ENCODE measurements around the gene SF3A1. TPM values are rescaled to one million over a fixed set of nuclear protein-coding genes. Genes with fewer than 3 reads are reported as not detected.

The SF3A1 gene
- total RNA-seq, 2 donors from 2014 or later: 151 to 194 TPM

GRCh38 chr22:30326255-30326705 lies 30.4 kb downstream of the SF3A1 start:
- TF ChIP-seq CTCF (IDR thresholded peaks at IDR 0.05): no peak
- Histone ChIP-seq H3K27ac (peak overlapping the region; percentile 87), H3K27me3 (no peaks in the 10 kb centered on the region), H3K9me3 (no peaks in the 10 kb centered on the region), H3K9ac (ENCODE audit: low read depth in 2 of 2, low read length in 2 of 2) (peak overlapping the region; percentile 82 to 94), H3K4me1 (peaks cover 7% of the 10 kb centered on the region), H3K36me3 (no peaks in the 10 kb centered on the region), H3K4me3 (peak overlapping the region; percentile 93)
- intact Hi-C loops (cut with DNase I): no loop called here
- DNase-seq: peak; percentile 58

GRCh38 chr22:30325724-30326254 lies 30.9 kb downstream of the SF3A1 start:
- DNase-seq: no peak
- Histone ChIP-seq H3K27me3 (no peaks in the 10 kb centered on the region), H3K9me3 (no peaks in the 10 kb centered on the region), H3K36me3 (no peaks in the 10 kb centered on the region), H3K4me3 (peak overlapping the region; percentile 93), H3K9ac (ENCODE audit: low read depth in 2 of 2, low read length in 2 of 2) (peak overlapping the region; percentile 82 to 94), H3K4me1 (peaks cover 7% of the 10 kb centered on the region), H3K27ac (peak overlapping the region; percentile 87)
- TF ChIP-seq CTCF (IDR thresholded peaks at IDR 0.05): no peak
- intact Hi-C loops (cut with DNase I): no loop called here

GRCh38 chr22:30325065-30325720 lies 31.5 kb downstream of the SF3A1 start:
- intact Hi-C loops (cut with DNase I): no loop called here
- peak; percentile 80 for DNase-seq
- peak overlapping the region; percentile 82 to 94 for H3K9ac ChIP-seq (ENCODE audit: low read depth in 2 of 2, low read length in 2 of 2)

GRCh38 chr22:30324014-30324730 lies 32.5 kb downstream of the SF3A1 start:
- Histone ChIP-seq H3K4me3 (no peak overlapping the region), H3K4me1 (peaks cover 7% of the 10 kb centered on the region), H3K9me3 (no peaks in the 10 kb centered on the region), H3K27me3 (no peaks in the 10 kb centered on the region), H3K9ac (ENCODE audit: low read depth in 2 of 2, low read length in 2 of 2) (no peak overlapping the region), H3K27ac (peak overlapping the region; percentile 87), H3K36me3 (no peaks in the 10 kb centered on the region)
- intact Hi-C loops (cut with DNase I): no loop called here
- no peak for TF ChIP-seq CTCF (IDR thresholded peaks at IDR 0.05)
- no peak for DNase-seq

More at GRCh38 chr22:30325065-30325720, 31.5 kb downstream of the SF3A1 start:
- H3K36me3 ChIP-seq: no peaks in the 10 kb centered on the region
- no peak for TF ChIP-seq CTCF (IDR thresholded peaks at IDR 0.05)
- peak overlapping the region; percentile 87 for H3K27ac ChIP-seq
- H3K4me1 ChIP-seq: peaks cover 7% of the 10 kb centered on the region
- peak overlapping the region; percentile 93 for H3K4me3 ChIP-seq
- no peaks in the 10 kb centered on the region for H3K9me3 ChIP-seq
- no peaks in the 10 kb centered on the region for H3K27me3 ChIP-seq

- Histone ChIP-seq H3K9me3 (no peaks in the 10 kb centered on the region), H3K9ac (ENCODE audit: low read depth in 2 of 2, low read length in 2 of 2) (no peak overlapping the region), H3K27ac (no peak overlapping the region), H3K4me1 (peaks cover 8% of the 10 kb centered on the region), H3K36me3 (no peaks in the 10 kb centered on the region), H3K27me3 (no peaks in the 10 kb centered on the region), H3K4me3 (no peak overlapping the region)
- no peak for TF ChIP-seq CTCF (IDR thresholded peaks at IDR 0.05)
- no peak for DNase-seq
- intact Hi-C loops (cut with DNase I): no loop called here
Observed at GRCh38 chr22:30323246-30323645, 33.4 kb downstream of the SF3A1 start.
